PFSK-1 (cell line): ENCODE data around the gene TMEM86A.

Source experiments
- POLR2AphosphoS5 ChIP-seq: IDR thresholded peaks from 2 replicates; pipeline ENCODE4 v1.6.1; 2012; ENCODE audit warnings: low read depth, mild to moderate bottlenecking, control low read depth, low read length, moderate library complexity
- SIN3A ChIP-seq: IDR thresholded peaks from 2 replicates; pipeline ENCODE4 v1.6.1; 2012; ENCODE audit warnings: mild to moderate bottlenecking, low read length, moderate library complexity, borderline replicate concordance; ENCODE audit not compliant: insufficient read depth
- TAF1 ChIP-seq: IDR thresholded peaks from 2 replicates; pipeline ENCODE4 v1.6.1; 2012; ENCODE audit warnings: low read length, control low read depth, borderline replicate concordance; ENCODE audit not compliant: insufficient read depth
- TF ChIP-seq, protein P1 (sequence below), 2 experiments: IDR thresholded peaks; 2 replicates each; pipeline versions ENCODE4 v1.6.1 to v1.8.0; 2011 to 2012; ENCODE audit warnings: low read depth in 2 of 2, low read length in 2 of 2, control low read depth in 1 of 2, inconsistent platforms in 1 of 2, mild to moderate bottlenecking in 1 of 2, moderate library complexity in 1 of 2; ENCODE audit not compliant: insufficient read depth in 1 of 2

DNA sequence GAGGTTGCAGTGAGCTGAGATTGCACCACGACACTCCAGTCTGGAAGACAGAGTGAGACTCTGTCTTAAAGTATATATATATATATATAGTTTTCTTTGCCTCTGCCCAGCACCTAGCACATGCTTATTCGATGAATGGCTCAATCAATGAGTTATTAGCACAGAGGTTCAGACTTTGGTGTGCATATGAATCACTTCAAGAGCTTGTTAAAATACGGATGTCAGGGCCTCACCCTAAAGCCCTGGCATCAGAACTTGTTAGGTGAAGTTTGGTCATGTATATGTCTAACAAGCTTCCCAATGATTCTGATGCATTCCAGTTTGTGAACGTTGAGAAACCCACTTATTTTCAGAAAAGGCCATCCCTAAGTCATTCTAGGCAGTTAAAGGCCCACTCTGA lies 21.8 kb upstream of the TMEM86A start:
- TF ChIP-seq POLR2AphosphoS5: no peak
- TF ChIP-seq TAF1: no peak
- TF ChIP-seq, protein P1, sequence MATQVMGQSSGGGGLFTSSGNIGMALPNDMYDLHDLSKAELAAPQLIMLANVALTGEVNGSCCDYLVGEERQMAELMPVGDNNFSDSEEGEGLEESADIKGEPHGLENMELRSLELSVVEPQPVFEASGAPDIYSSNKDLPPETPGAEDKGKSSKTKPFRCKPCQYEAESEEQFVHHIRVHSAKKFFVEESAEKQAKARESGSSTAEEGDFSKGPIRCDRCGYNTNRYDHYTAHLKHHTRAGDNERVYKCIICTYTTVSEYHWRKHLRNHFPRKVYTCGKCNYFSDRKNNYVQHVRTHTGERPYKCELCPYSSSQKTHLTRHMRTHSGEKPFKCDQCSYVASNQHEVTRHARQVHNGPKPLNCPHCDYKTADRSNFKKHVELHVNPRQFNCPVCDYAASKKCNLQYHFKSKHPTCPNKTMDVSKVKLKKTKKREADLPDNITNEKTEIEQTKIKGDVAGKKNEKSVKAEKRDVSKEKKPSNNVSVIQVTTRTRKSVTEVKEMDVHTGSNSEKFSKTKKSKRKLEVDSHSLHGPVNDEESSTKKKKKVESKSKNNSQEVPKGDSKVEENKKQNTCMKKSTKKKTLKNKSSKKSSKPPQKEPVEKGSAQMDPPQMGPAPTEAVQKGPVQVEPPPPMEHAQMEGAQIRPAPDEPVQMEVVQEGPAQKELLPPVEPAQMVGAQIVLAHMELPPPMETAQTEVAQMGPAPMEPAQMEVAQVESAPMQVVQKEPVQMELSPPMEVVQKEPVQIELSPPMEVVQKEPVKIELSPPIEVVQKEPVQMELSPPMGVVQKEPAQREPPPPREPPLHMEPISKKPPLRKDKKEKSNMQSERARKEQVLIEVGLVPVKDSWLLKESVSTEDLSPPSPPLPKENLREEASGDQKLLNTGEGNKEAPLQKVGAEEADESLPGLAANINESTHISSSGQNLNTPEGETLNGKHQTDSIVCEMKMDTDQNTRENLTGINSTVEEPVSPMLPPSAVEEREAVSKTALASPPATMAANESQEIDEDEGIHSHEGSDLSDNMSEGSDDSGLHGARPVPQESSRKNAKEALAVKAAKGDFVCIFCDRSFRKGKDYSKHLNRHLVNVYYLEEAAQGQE (IDR thresholded peaks at IDR 0.05; ENCODE audit: insufficient read depth in 1 of 2, low read depth in 2 of 2, low read length in 2 of 2): no peak
- TF ChIP-seq SIN3A: no peak
